GM19351 (cell line): ENCODE results near the gene DHRS7B.
"Not testable (repeated sequence)": the region's sequence is repeated elsewhere in the genome, so short reads cannot be mapped to it uniquely, and the experiment has no call there.

Source experiments
- ATAC-seq: cut with Tn5 transposase; IDR thresholded peaks from one replicate; pipeline ENCODE4 v1.9.1; 2021; ENCODE audit warnings: mild to moderate bottlenecking, moderate library complexity; ENCODE audit not compliant: unreplicated experiment

DHRS7B gene

GRCh38 chr17:21107067-21107650, 19.6 kb upstream of the DHRS7B start:
- not testable (repeated sequence) for ATAC-seq

- no peak for ATAC-seq
Measured at GRCh38 chr17:21108651-21109050, 18.1 kb upstream of the DHRS7B start.

GRCh38 chr17:21113049-21113690, 13.6 kb upstream of the DHRS7B start:
- no peak for ATAC-seq

GRCh38 chr17:21113716-21114115, 13.0 kb upstream of the DHRS7B start:
- no peak for ATAC-seq

- ATAC-seq = not testable (repeated sequence)
Measured at GRCh38 chr17:21114791-21115190, 12.0 kb upstream of the DHRS7B start.

- no peak for ATAC-seq
Measured at GRCh38 chr17:21119247-21119918, 7.4 kb upstream of the DHRS7B start.

- ATAC-seq = no peak
Measured at GRCh38 chr17:21119919-21120249, 6.9 kb upstream of the DHRS7B start.

- ATAC-seq = no peak
Measured at GRCh38 chr17:21124086-21124485, 2.7 kb upstream of the DHRS7B start.

- ATAC-seq = not testable (repeated sequence)
Measured at GRCh38 chr17:21124517-21124916, 2.2 kb upstream of the DHRS7B start.

- ATAC-seq = no peak
Measured at GRCh38 chr17:21125862-21126261, 902 bp upstream of the DHRS7B start.

- ATAC-seq = no peak
Measured at GRCh38 chr17:21127509-21128077, 829 bp downstream of the DHRS7B start.

- no peak for ATAC-seq
Measured at GRCh38 chr17:21129023-21129681, 2.4 kb downstream of the DHRS7B start.

GRCh38 chr17:21131137-21131536, 4.4 kb downstream of the DHRS7B start:
- ATAC-seq = no peak

- ATAC-seq = no peak
Measured at GRCh38 chr17:21132428-21132827, 5.7 kb downstream of the DHRS7B start.

GRCh38 chr17:21134559-21134958, 7.8 kb downstream of the DHRS7B start:
- no peak for ATAC-seq

GRCh38 chr17:21140911-21141310, 14.1 kb downstream of the DHRS7B start:
- ATAC-seq = no peak

GRCh38 chr17:21141331-21141730, 14.6 kb downstream of the DHRS7B start:
- ATAC-seq = no peak

- ATAC-seq = not testable (repeated sequence)
Measured at GRCh38 chr17:21142065-21142464, 15.3 kb downstream of the DHRS7B start.

GRCh38 chr17:21143695-21144094, 16.9 kb downstream of the DHRS7B start:
- no peak for ATAC-seq

- not testable (repeated sequence) for ATAC-seq
Measured at GRCh38 chr17:21144299-21144698, 17.5 kb downstream of the DHRS7B start.

GRCh38 chr17:21146362-21147015, 19.7 kb downstream of the DHRS7B start:
- no peak for ATAC-seq
